Measurements from ENCODE around the gene RBM43. TPM values are rescaled to one million over a fixed set of nuclear protein-coding genes. Genes with fewer than 3 reads are reported as not detected.

The RBM43 gene
- total RNA-seq, 2 experiments from 2014 or later: 3.4 to 3.5 TPM

DNA sequence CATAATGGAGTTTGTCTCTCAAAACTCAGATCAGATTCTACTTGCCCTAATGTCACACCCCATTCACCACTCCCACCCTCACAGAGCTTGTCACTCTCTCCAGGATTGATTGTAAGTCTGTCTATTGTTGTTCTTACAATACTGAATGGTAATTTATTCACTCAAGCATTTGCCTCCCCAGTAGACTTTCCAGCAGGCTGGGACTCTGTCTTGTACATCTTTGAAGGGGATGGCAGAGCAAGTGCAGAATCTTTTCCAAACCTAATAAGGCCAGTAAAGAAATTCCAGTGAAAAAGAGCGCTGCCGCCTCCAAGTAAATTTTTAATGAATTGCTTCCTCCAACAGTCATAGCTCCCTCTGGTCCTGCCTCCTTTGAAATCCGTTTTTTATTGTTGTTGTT, 56.9 kb downstream of the RBM43 start:
- no peaks in the 10 kb centered on the region for H3K9me3 Mint-ChIP-seq
- CTCF ChIA-PET: interaction anchor here (1.1 kb wide), 1 partner anchor 9 kb away, joined by 3 read pairs; no protein-coding TSS in a partner anchor
- no peaks in the 10 kb centered on the region for H3K4me1 Mint-ChIP-seq (ENCODE audit: low read depth)
- no peak overlapping the region for H3K4me3 Mint-ChIP-seq
- no peaks in the 10 kb centered on the region for H3K36me3 Mint-ChIP-seq (ENCODE audit: low read depth)
- intact Hi-C loops (cut with micrococcal nuclease): no loop called here
- ATAC-seq: no peak
- H3K27me3 Mint-ChIP-seq: peaks cover 4% of the 10 kb centered on the region
- POLR2A ChIA-PET: no interaction called here
- TF ChIP-seq, protein P1, sequence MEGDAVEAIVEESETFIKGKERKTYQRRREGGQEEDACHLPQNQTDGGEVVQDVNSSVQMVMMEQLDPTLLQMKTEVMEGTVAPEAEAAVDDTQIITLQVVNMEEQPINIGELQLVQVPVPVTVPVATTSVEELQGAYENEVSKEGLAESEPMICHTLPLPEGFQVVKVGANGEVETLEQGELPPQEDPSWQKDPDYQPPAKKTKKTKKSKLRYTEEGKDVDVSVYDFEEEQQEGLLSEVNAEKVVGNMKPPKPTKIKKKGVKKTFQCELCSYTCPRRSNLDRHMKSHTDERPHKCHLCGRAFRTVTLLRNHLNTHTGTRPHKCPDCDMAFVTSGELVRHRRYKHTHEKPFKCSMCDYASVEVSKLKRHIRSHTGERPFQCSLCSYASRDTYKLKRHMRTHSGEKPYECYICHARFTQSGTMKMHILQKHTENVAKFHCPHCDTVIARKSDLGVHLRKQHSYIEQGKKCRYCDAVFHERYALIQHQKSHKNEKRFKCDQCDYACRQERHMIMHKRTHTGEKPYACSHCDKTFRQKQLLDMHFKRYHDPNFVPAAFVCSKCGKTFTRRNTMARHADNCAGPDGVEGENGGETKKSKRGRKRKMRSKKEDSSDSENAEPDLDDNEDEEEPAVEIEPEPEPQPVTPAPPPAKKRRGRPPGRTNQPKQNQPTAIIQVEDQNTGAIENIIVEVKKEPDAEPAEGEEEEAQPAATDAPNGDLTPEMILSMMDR (IDR thresholded peaks at IDR 0.05): no peak
- no peak for DNase-seq
- no peak overlapping the region for H3K27ac Mint-ChIP-seq

DNA sequence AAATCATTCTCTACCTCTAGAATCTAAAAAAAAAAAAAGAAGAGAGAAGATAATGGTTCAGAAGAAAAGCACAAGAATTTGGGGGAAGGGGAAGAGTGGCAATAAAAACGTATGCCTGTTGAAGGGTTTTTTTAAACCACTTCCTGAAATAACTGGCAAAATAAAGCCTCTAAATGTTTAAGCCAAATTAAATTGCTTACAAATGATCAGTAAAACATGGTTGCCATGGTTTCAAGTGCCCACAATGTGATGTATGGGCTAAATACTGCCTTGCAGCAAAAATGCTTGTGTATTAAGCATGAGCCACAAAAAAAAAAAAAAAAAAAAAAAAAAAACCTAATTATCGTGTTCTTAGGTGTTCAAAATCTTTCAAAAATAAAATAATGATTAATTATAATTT, 60.8 kb downstream of the RBM43 start:
- intact Hi-C loops (cut with micrococcal nuclease): no loop called here
- Mint-ChIP-seq H3K27me3 (peaks cover 4% of the 10 kb centered on the region), H3K4me3 (no peak overlapping the region), H3K4me1 (ENCODE audit: low read depth) (peaks cover 10% of the 10 kb centered on the region), H3K36me3 (ENCODE audit: low read depth) (no peaks in the 10 kb centered on the region), H3K27ac (no peak overlapping the region), H3K9me3 (no peaks in the 10 kb centered on the region)
- TF ChIP-seq, protein P1 (IDR thresholded peaks at IDR 0.05): no peak
- POLR2A ChIA-PET: interaction anchor here (1.0 kb wide), 1 partner anchor 18 kb away, joined by 3 read pairs; no protein-coding TSS in a partner anchor
- no peak for ATAC-seq
- CTCF ChIA-PET: no interaction called here
- no peak for DNase-seq

DNA sequence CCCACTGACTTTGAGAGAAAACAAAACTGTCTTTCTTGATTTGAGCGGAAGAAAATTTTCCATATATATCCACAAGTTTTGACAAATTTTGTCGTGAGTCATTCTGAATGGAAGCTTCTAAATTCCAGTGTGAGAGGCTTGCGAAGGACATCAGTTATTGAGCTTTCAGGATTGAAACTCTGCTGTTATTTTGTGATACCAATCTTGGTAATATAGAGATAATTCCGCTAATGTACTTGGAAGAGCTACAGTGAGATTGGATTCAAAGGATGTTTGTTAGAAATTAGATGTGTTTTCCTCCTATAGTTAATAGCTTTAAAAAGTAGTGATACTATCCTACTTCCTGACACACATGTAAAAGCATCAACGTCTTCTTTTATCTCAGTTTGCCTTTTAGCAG, 61.4 kb downstream of the RBM43 start:
- Mint-ChIP-seq H3K4me3 (no peak overlapping the region), H3K9me3 (no peaks in the 10 kb centered on the region)
- TF ChIP-seq, protein P1 (IDR thresholded peaks at IDR 0.05): no peak

DNA sequence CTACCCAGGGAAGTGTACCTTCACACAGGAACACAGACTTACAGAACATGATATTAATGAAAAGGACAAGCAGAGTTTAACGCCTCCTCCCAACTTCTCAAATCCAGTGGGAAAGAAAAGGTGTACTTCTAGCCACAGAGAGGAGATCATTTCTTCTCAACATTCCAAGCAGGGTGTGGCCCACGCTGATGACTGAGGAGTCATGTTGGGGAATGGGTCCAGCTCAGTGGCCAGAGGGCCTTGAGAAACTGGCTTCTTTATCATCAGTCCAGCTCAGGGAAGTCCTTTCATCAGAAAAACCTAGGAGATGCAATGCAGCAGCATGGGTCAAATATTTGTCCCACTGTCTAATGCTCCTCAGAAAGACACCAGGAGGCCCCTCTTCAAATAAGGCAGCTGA, 63.0 kb downstream of the RBM43 start:
- Mint-ChIP-seq H3K9me3 (no peaks in the 10 kb centered on the region), H3K4me3 (no peak overlapping the region), H3K4me1 (ENCODE audit: low read depth) (peaks cover 10% of the 10 kb centered on the region), H3K27me3 (peaks cover 4% of the 10 kb centered on the region), H3K36me3 (ENCODE audit: low read depth) (no peaks in the 10 kb centered on the region), H3K27ac (no peak overlapping the region)
- ATAC-seq: no peak
- no peak for DNase-seq
- TF ChIP-seq, protein P1 (IDR thresholded peaks at IDR 0.05): no peak
- intact Hi-C loops (cut with micrococcal nuclease): no loop called here
- POLR2A ChIA-PET: no interaction called here
- CTCF ChIA-PET: interaction anchor here (1.3 to 1.4 kb wide), 2 partner anchors 12 to 22 kb away, joined by 3 to 4 read pairs; no protein-coding TSS in a partner anchor

More for the DNA sequence above, 61.4 kb downstream of the RBM43 start:
- H3K36me3 Mint-ChIP-seq (ENCODE audit: low read depth): no peaks in the 10 kb centered on the region
- DNase-seq: no peak
- CTCF ChIA-PET: no interaction called here
- H3K4me1 Mint-ChIP-seq (ENCODE audit: low read depth): peaks cover 10% of the 10 kb centered on the region
- no peak for ATAC-seq
- POLR2A ChIA-PET: interaction anchor here (1.0 kb wide), 1 partner anchor 17 kb away, joined by 3 read pairs; no protein-coding TSS in a partner anchor
- no peak overlapping the region for H3K27ac Mint-ChIP-seq
- intact Hi-C loops (cut with micrococcal nuclease): no loop called here
- H3K27me3 Mint-ChIP-seq: peaks cover 4% of the 10 kb centered on the region

Other genes starting within 250 kb of the RBM43 start
- gene NMI, start 27.8 kb upstream of the RBM43 start, total RNA-seq: 10 to 100 TPM; 28.4 to 28.5 TPM
- gene TNFAIP6, start 95.7 kb upstream of the RBM43 start, total RNA-seq: not detected
- gene RIF1, start 148.0 kb upstream of the RBM43 start, total RNA-seq: 10 to 100 TPM; 65.3 to 73.2 TPM